H54 (cell line): ENCODE data around the gene GPC3.

Experiments
- DNase-seq: peaks from one replicate; pipeline ENCODE4 v3.0.0; 2011; ENCODE audit warnings: low spot score, mixed read lengths; ENCODE audit not compliant: insufficient read length
- FAIRE-seq: peaks from 3 replicates; lab custom pipeline; 2011; peaks lifted over from hg19 to GRCh38; lab: Jason Lieb, UNC
- POLR2A ChIP-seq: IDR thresholded peaks from 2 replicates; pipeline ENCODE4 v1.6.1; 2011; ENCODE audit warnings: low read depth, mild to moderate bottlenecking, low read length

The GPC3 gene

GRCh38 chrX:133859860-133860259, 125.5 kb downstream of the GPC3 start:
- TF ChIP-seq POLR2A, result no peak
- DNase-seq, result no peak
- no peak for FAIRE-seq

DNA sequence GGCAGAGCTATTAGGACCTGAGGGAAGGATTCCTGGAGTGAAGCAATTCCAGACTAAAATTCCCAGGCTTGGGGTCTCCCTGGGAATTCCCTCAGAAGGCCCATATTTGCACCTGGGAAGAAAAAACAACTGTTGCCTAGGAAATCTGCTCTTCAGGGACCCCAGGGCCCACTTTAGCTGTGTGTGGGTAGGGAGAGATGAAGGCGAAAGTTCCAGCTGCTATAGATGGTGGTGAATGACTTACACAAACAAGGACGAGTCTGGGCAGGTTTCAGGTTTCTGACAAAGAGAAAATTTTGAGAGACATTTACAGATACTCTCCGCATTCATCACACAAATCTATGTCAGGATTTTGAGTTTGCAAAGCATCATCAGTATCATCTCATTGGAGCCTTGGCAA, 126.1 kb downstream of the GPC3 start:
- no peak for FAIRE-seq
- TF ChIP-seq POLR2A, result no peak
- DNase-seq, result no peak

DNA sequence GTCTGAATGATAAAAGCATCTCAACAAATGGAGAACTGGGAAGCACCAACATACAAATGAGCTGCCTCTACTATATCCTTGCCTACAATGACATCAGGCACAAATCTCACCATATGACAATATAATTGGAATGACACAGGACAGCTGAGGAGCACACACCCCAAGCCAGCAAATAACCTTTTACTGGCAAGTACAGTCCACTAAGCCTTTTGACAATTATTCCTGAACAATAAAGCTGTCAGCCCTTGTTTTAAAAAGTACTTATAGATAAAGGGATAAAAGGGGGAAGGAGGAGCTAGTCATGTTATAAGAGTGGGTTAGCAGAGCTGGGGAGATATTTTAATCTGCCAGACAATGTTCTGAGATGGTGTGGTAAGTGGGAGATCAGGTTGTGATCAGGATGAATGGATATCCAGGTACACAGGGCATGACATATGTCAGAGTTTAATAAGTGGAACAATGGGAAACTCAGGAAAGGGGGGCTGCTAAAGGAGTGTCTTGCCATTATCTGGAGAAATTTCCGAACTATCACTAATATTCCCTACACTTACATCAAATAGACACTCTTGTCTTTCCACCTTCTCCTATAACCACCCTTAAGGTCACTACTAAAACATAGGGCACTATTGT, 127.6 kb downstream of the GPC3 start:
- no peak for FAIRE-seq
- DNase-seq, result no peak
- no peak for TF ChIP-seq POLR2A

GRCh38 chrX:133856819-133857218, 128.6 kb downstream of the GPC3 start:
- no peak for FAIRE-seq
- no peak for DNase-seq
- TF ChIP-seq POLR2A, result no peak

DNA sequence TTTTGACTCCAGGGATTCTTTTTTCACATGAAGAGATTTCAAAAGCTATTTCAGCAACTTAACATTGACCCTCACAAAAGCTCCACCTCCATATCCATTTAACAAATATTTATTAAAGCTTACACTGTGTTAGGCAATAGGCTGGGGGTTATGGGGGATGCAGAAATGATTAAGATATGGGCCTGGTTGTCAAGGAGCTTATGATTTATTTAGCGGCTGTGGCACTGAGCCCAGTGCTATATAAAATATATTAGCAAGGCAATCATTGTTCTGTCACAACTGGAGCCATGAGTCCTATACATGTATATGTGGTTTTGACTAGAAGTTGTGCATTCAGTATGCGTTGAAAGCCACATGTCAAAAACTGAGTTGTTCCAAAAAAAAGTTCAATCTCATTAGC, 131.1 kb downstream of the GPC3 start:
- FAIRE-seq (no peak), DNase-seq (no peak)
- TF ChIP-seq POLR2A, result no peak

DNA sequence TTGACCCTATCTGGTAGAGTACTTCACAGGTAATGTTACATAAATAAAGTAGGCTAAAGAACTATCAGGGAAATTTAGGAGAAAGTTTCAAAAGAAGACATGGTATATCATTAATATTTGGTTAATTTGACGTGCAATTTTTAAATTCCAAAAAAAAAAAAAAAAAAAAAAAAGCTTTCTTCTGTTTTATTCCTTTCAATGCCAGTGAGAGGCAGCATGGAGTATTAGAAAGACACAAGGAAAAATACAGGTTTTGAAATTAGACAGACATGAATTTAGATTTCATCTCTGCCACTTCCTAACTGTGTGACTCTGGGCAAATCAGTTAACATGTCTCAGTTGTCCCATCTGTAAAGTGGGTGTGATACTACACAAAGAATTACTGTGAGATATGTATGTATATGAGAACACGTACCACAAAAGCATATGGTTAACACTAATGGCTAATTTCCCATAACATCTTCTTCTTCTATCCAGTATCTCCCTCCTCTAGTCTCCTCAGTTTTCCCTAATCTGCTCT, 132.5 kb downstream of the GPC3 start:
- no peak for DNase-seq
- FAIRE-seq, result no peak
- no peak for TF ChIP-seq POLR2A

DNA sequence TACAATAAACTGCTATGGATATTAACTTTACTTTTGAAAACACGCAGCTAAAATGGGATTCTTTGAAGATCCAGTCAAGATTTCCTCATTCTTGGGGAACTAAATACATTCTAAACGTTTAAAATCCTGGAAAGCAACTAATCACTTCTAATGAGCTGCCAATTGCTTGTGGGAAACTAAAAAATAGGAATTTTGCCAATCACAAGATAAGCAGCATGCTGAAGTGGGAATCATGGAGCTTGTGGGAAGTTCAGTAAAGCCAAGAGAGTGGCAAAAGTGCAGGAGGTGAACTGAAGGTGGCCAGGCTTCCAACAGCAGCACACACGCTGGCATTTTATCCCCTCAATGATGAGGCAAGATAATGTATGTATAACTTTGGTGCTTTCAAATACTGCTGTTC, 133.0 kb downstream of the GPC3 start:
- no peak for FAIRE-seq
- DNase-seq, result no peak
- no peak for TF ChIP-seq POLR2A

DNA sequence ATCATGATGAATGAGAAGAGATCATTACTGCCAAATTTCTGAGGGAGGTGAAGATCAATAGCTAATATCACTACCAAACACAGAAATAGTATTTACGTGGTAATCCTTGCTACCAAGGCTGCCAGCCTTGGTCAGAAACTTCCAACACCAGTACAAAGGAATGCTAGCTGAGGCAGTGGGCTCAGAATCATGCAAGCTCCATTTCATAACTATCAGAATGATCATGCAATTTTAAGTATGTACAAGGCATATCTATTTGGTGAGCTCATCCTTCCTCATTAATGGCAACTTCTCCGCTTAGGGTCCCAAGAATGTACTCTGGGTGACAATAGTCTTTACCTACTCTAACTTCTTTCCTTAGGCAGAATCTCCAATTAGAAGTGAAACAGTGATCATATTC, 135.0 kb downstream of the GPC3 start:
- no peak for TF ChIP-seq POLR2A
- DNase-seq, result no peak
- FAIRE-seq, result no peak

DNA sequence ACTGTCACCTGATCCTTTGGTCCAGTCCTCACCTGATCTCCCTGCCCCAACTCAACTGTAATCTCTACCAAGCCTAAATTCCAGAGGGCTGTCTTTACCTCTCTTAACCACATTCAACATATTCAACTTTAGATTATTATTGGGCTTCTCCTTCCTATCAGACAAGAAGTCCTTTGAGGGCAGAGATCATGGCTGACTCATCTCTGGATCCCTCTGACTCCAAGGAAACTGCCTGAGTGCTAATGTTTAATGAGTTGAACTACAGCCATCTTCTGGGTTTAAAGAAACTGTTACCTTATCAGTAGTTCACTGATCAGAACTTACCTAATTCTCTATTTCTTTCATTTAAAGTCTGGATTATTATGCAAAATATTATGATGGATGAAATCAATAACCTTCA, 135.7 kb downstream of the GPC3 start:
- no peak for DNase-seq
- no peak for FAIRE-seq
- no peak for TF ChIP-seq POLR2A

DNA sequence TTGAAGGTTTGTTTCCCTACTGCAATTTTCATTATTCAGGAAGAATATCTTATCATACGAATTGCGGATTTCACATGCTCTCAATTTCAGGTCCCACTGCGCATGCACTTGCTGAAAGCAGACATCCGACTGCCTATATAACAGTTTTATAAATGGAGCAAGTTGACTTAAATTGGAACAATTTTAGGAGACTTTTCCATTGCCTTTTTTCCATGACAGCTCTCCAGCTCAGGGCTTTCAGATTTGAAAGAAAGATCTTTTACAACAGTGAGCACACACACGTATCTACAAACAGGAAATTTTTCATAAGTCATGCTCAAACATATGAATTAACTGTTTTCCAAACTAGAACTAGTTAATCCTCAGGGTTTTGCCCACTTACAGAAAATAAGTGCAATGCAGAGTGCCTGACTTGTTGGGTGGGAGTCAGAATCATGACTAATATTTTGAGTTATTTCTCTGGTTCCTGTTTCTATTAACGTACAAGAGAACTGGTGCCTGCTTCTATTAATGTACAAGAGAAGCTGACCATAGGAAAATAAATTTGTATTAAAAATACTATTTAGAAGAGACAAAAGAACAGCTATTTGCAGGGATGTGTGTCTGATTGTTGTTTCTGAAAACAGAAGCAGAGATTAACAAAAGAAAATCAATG, 137.9 kb downstream of the GPC3 start:
- DNase-seq (no peak), FAIRE-seq (no peak)
- no peak for TF ChIP-seq POLR2A

GRCh38 chrX:133846311-133846710, 139.1 kb downstream of the GPC3 start:
- no peak for FAIRE-seq
- no peak for TF ChIP-seq POLR2A

DNA sequence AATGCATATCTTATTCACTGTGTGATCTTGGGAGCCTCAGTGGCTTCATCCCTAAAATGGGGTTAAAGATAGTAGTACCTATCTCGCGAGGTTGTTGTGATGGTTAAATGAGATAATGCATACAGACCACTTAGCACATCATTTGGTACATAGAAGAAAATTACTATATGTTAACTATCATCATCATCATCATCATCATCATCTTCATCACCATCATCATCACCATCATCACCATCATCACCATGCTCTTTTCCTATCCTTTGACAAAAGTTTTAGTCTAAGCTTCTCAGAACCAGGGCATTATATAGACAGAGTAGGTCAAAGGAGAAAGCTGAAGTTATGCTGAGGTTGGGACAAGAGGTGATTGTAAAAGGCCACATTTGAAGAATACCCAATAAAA, 145.0 kb downstream of the GPC3 start:
- no peak for TF ChIP-seq POLR2A
- FAIRE-seq (no peak), DNase-seq (no peak)

More at GRCh38 chrX:133846311-133846710, 139.1 kb downstream of the GPC3 start:
- DNase-seq, result no peak

DNA sequence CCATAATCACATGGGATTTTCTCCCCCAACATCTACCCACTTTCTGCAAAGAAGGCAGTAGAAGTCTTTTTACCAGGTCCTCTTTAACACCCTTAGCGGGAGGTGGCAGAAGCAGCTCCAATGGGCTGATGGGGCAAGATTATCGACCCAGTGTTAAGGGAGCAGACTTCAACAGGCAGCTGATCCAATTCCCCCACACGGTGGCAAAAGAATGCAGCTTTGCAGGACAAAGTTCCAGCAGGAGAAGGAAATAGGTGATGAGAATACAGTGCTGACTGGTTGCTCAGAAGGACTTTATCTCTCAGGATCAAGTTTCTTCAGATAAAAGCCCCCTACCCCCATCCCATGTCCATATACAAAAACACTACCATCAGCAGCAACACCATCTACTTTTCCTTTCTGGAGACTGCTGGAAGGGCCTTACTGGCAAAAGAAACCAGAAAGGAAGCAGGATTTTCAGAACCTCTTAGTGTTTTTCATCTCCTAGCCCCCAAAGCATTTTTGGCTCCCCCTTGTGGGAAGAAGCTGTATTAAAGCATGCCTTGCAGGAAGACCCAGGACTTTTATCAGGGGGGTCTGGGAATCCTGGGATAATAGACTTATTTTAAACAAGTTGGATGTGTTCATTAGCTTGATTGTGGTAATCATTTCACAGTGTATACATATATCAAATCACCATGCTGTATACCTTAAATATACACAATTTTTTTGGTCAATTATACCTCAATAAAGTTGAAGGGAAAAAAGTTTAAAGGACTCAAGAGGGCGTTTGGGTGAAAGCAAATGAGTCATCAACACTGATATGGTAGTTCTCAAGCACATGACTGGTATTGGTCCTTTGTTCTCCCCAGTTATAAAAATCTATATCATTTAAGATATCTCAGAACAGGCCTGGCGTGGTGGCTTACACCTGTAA, 146.4 kb downstream of the GPC3 start:
- no peak for DNase-seq
- FAIRE-seq, result no peak
- TF ChIP-seq POLR2A, result no peak

- TF ChIP-seq POLR2A, result no peak
- no peak for DNase-seq
- FAIRE-seq, result no peak
Observed at GRCh38 chrX:133837091-133837490, 148.3 kb downstream of the GPC3 start.
